ENCODE measurements around the gene PGBD2. TPM values are rescaled to one million over a fixed set of nuclear protein-coding genes. Genes with fewer than 3 reads are reported as not detected.

The PGBD2 gene
- total and polyA plus RNA-seq, 10 of the 15 experiments (the other 5 are each of a cell fraction or from before 2014, with no cell fraction given) = 4.0 to 10.3 (median 4.5) TPM

- TF ChIP-seq USF2 (IDR thresholded peaks at IDR 0.05; ENCODE audit: borderline replicate concordance, low read depth, low read length) (no peak), SKIL (IDR thresholded peaks at IDR 0.05; ENCODE audit: low read depth, poor library complexity, severe bottlenecking) (peak; percentile 39), NFXL1 (IDR thresholded peaks at IDR 0.05; ENCODE audit: borderline replicate concordance) (no peak), MEF2B (IDR thresholded peaks at IDR 0.05; ENCODE audit: partially characterized antibody, poor library complexity, severe bottlenecking) (peak; percentile 45), MTA2 (IDR thresholded peaks at IDR 0.05; ENCODE audit: low read depth) (peak; percentile 21; the same call in 1 of the 2 replicates), EP300 (IDR thresholded peaks at IDR 0.05; ENCODE audit: borderline replicate concordance in 1 of 2, control insufficient read depth in 1 of 2, low read depth in 2 of 2, low read length in 2 of 2) (no peak), KDM1A (IDR thresholded peaks at IDR 0.05; ENCODE audit: borderline replicate concordance) (no peak), TCF12 (IDR thresholded peaks at IDR 0.05; ENCODE audit: low read depth, low read length) (peak; percentile 12; the same call in 1 of the 2 replicates), POLR2AphosphoS5 (IDR thresholded peaks at IDR 0.05; ENCODE audit: low read length) (peak; percentile 57; the same call in 1 of the 2 replicates), MLLT1 (IDR thresholded peaks at IDR 0.05) (peak; percentile 57), SIN3A (IDR thresholded peaks at IDR 0.05; ENCODE audit: low read depth, low read length) (peak; percentile 14), MXI1 (IDR thresholded peaks at IDR 0.05; ENCODE audit: low read depth, low read length) (peak; percentile 58; the same call in 1 of the 2 replicates), ZNF207 (IDR thresholded peaks at IDR 0.05; ENCODE audit: borderline replicate concordance) (no peak), YBX1 (IDR thresholded peaks at IDR 0.05) (no peak), NR2F1 (conservative IDR thresholded peaks at IDR 0.05) (peak; percentile 86)
Observed at GRCh38 chr1:248858096-248858890, 47.7 kb upstream of the PGBD2 start (continued).
